Nucleus accumbens (tissue), 56 donors: ENCODE results near the gene LSM6.

Experiments
- DNase-seq, 56 donors: peaks; one replicate each; lab custom pipeline; 2025; lab: John Stamatoyannopoulos, UW

LSM6 gene

GRCh38 chr4:146175541-146176453 lies at the start of gene LSM6:
TSS of gene LSM6 (plus strand) at chr4:146175718. CDS start at chr4:146182922, 7,204 bp downstream.
- DNase-seq: peak; percentile 46 to 95 (median 87)

- no peak for DNase-seq
Measured at GRCh38 chr4:146132445-146132844, 43.1 kb upstream of the LSM6 start.

- DNase-seq: peak in 6 of 56 donors; percentile 1 to 39 (median 5)
Measured at GRCh38 chr4:146134761-146135445, 40.6 kb upstream of the LSM6 start.

GRCh38 chr4:146135941-146136340 lies 39.6 kb upstream of the LSM6 start:
- DNase-seq: no peak

GRCh38 chr4:146142768-146143167 lies 32.8 kb upstream of the LSM6 start:
- no peak for DNase-seq

- DNase-seq: no peak
Measured at GRCh38 chr4:146143888-146144287, 31.6 kb upstream of the LSM6 start.

GRCh38 chr4:146146918-146147317 lies 28.6 kb upstream of the LSM6 start:
- DNase-seq: no peak

GRCh38 chr4:146148021-146148420 lies 27.5 kb upstream of the LSM6 start:
- DNase-seq: no peak

GRCh38 chr4:146154057-146154456 lies 21.5 kb upstream of the LSM6 start:
- no peak for DNase-seq

GRCh38 chr4:146155152-146155724 lies 20.3 kb upstream of the LSM6 start:
- DNase-seq: no peak

- DNase-seq: no peak
Measured at GRCh38 chr4:146158036-146158745, 17.3 kb upstream of the LSM6 start.

- DNase-seq: no peak
Measured at GRCh38 chr4:146159384-146160058, 16.0 kb upstream of the LSM6 start.

GRCh38 chr4:146161243-146161642 lies 14.3 kb upstream of the LSM6 start:
- DNase-seq: no peak

GRCh38 chr4:146165221-146165620 lies 10.3 kb upstream of the LSM6 start:
- DNase-seq: no peak

GRCh38 chr4:146165840-146166239 lies 9.7 kb upstream of the LSM6 start:
- no peak for DNase-seq

- DNase-seq: no peak
Measured at GRCh38 chr4:146170149-146170548, 5.4 kb upstream of the LSM6 start.

- DNase-seq: no peak
Measured at GRCh38 chr4:146176891-146177290, 1.4 kb downstream of the LSM6 start.

GRCh38 chr4:146178126-146178525 lies 2.6 kb downstream of the LSM6 start:
- DNase-seq: no peak

- peak in 2 of 56 donors; percentile 1 to 9 for DNase-seq
Measured at GRCh38 chr4:146179784-146180370, 4.4 kb downstream of the LSM6 start.

- no peak for DNase-seq
Measured at GRCh38 chr4:146182443-146182842, 6.9 kb downstream of the LSM6 start.
